OCI-LY3 (cell line): ENCODE measurements around the gene SLC19A1.

ENCODE experiments used
- EZH2phosphoT487 ChIP-seq: fragments of 200-600 bp; shearing (Covaris generic); IDR thresholded peaks from 2 replicates; pipeline ENCODE4 v1.6.1; 2018; ENCODE audit warnings: antibody characterized with exemption, mixed run types, low read depth
- TF ChIP-seq, protein P1 (sequence below): fragments of 200-600, 300-600 bp; sonication (generic); IDR thresholded peaks from 2 replicates; pipeline ENCODE4 v1.5.1; 2014; ENCODE audit warnings: antibody characterized with exemption, low read length, low read depth

DNA sequence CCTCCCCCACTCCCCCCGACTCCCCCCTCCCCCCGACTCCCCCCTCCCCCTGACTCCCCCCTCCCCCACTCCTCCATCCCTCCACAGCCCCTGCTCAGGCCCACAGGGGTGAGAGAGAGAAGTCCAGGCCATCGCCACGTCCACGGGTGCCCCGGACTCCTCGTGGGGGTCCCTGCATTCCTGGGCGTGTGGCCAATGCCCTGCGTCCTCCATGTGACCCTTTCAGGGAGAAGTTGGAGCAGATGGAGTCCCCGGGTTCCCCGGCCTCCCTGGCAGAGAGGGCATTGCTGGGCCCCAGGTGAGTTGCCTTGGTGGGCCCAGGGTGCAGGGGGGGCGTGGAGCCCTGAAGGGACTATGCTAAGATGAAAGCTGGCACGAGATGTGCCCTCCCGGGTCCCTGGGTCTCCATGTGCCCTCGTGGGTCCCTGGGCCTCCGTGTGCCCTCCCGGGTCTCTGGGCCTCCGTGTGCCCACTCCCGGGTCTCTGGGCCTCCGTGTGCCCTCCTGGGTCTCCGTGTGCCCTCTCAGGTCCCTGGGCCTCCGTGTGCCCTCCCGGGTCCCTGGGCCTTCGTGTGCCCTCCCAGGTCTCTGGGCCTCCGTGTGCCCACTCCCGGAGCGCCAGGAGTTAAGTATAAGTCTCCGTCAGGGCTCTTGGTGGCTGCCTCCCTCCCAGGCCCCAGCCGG is 52.0 kb downstream of the SLC19A1 start:
- TF ChIP-seq, protein P1, sequence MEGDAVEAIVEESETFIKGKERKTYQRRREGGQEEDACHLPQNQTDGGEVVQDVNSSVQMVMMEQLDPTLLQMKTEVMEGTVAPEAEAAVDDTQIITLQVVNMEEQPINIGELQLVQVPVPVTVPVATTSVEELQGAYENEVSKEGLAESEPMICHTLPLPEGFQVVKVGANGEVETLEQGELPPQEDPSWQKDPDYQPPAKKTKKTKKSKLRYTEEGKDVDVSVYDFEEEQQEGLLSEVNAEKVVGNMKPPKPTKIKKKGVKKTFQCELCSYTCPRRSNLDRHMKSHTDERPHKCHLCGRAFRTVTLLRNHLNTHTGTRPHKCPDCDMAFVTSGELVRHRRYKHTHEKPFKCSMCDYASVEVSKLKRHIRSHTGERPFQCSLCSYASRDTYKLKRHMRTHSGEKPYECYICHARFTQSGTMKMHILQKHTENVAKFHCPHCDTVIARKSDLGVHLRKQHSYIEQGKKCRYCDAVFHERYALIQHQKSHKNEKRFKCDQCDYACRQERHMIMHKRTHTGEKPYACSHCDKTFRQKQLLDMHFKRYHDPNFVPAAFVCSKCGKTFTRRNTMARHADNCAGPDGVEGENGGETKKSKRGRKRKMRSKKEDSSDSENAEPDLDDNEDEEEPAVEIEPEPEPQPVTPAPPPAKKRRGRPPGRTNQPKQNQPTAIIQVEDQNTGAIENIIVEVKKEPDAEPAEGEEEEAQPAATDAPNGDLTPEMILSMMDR = no peak
- no peak for TF ChIP-seq EZH2phosphoT487
